ENCODE data around the gene RNLS. TPM values are rescaled to one million over a fixed set of nuclear protein-coding genes. Genes with fewer than 3 reads are reported as not detected.

Gene RNLS
- total RNA-seq, 2 donors from 2014 or later: 6.2 to 9.4 TPM

- ATAC-seq (ENCODE audit: insufficient number of reproducible peaks, low FRiP score, low read depth) (no peak), DNase-seq (ENCODE audit: low spot score) (no peak)
- Histone ChIP-seq H3K4me3 (no peak overlapping the region), H3K4me1 (ENCODE audit: control insufficient read depth in 1 of 2, low read depth in 2 of 2) (peaks cover 0 to 8% of the 10 kb centered on the region in 2 donors), H3K27ac (no peak overlapping the region), H3K27me3 (replicated peaks; ENCODE audit: insufficient read depth) (no peaks in the 10 kb centered on the region), H3K36me3 (no peaks in the 10 kb centered on the region), H3K9me3 (no peaks in the 10 kb centered on the region)
- no peak for TF ChIP-seq CTCF (IDR thresholded peaks at IDR 0.05)
Observed at GRCh38 chr10:88525371-88526069, 57.6 kb downstream of the RNLS start.

- no peak overlapping the region for H3K27ac ChIP-seq
- no peak for ATAC-seq (ENCODE audit: insufficient number of reproducible peaks, low FRiP score, low read depth)
- H3K36me3 ChIP-seq: no peaks in the 10 kb centered on the region
- no peak overlapping the region for H3K4me3 ChIP-seq
- H3K9me3 ChIP-seq: no peaks in the 10 kb centered on the region
- no peak for DNase-seq (ENCODE audit: low spot score)
- no peaks in the 10 kb centered on the region for H3K27me3 ChIP-seq (replicated peaks; ENCODE audit: insufficient read depth)
- H3K4me1 ChIP-seq (ENCODE audit: control insufficient read depth in 1 of 2, low read depth in 2 of 2): peaks cover 0 to 8% of the 10 kb centered on the region in 2 donors
- no peak for TF ChIP-seq CTCF (IDR thresholded peaks at IDR 0.05)
Observed at GRCh38 chr10:88523739-88524400, 59.2 kb downstream of the RNLS start.

DNA sequence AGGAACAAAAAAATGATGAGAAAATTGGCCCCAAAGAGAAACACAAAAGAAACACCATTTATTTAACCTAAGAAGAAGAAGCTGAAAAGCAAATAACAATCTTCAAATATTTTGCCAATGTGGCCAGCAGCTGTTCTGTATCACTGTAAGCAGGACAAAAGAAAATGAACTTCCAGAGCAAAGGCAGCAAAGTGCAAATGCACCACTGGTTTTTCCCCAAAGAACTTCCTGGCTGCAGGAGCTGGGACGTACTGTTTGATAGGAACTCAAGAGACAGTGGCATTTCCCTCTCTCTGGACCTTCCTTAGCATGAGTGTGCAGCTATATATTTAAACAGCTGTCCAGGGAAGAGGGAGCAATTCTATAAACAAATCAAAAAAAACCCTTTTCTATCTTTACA is 60.4 kb downstream of the RNLS start:
- H3K36me3 ChIP-seq: no peaks in the 10 kb centered on the region
- no peaks in the 10 kb centered on the region for H3K9me3 ChIP-seq
- no peak overlapping the region for H3K4me3 ChIP-seq
- no peak for ATAC-seq (ENCODE audit: insufficient number of reproducible peaks, low FRiP score, low read depth)
- no peak for TF ChIP-seq CTCF (IDR thresholded peaks at IDR 0.05)
- DNase-seq (ENCODE audit: low spot score): no peak
- H3K4me1 ChIP-seq (ENCODE audit: control insufficient read depth in 1 of 2, low read depth in 2 of 2): peaks cover 0 to 8% of the 10 kb centered on the region in 2 donors
- H3K27ac ChIP-seq: no peak overlapping the region
- H3K27me3 ChIP-seq (replicated peaks; ENCODE audit: insufficient read depth): no peaks in the 10 kb centered on the region

- H3K36me3 ChIP-seq: no peaks in the 10 kb centered on the region
- H3K4me3 ChIP-seq: no peak overlapping the region
- H3K9me3 ChIP-seq: no peaks in the 10 kb centered on the region
- DNase-seq (ENCODE audit: low spot score) (no peak), ATAC-seq (ENCODE audit: insufficient number of reproducible peaks, low FRiP score, low read depth) (no peak)
- peaks cover 0 to 8% of the 10 kb centered on the region in 2 donors for H3K4me1 ChIP-seq (ENCODE audit: control insufficient read depth in 1 of 2, low read depth in 2 of 2)
- no peaks in the 10 kb centered on the region for H3K27me3 ChIP-seq (replicated peaks; ENCODE audit: insufficient read depth)
- no peak for TF ChIP-seq CTCF (IDR thresholded peaks at IDR 0.05)
- H3K27ac ChIP-seq: no peak overlapping the region
Observed at GRCh38 chr10:88521791-88522190, 61.3 kb downstream of the RNLS start.

- Histone ChIP-seq H3K4me3 (no peak overlapping the region), H3K27ac (no peak overlapping the region), H3K27me3 (replicated peaks; ENCODE audit: insufficient read depth) (no peaks in the 10 kb centered on the region), H3K36me3 (no peaks in the 10 kb centered on the region), H3K9me3 (no peaks in the 10 kb centered on the region), H3K4me1 (ENCODE audit: control insufficient read depth in 1 of 2, low read depth in 2 of 2) (no peaks in the 10 kb centered on the region)
- DNase-seq (ENCODE audit: low spot score): no peak
- no peak for ATAC-seq (ENCODE audit: insufficient number of reproducible peaks, low FRiP score, low read depth)
- TF ChIP-seq CTCF (IDR thresholded peaks at IDR 0.05): no peak
Observed at GRCh38 chr10:88515235-88515634, 67.9 kb downstream of the RNLS start.
